Measurements from ENCODE around the gene SIL1.
"Not testable (repeated sequence)": the region's sequence is repeated elsewhere in the genome, so short reads cannot be mapped to it uniquely, and the experiment has no call there.

The SIL1 gene

GRCh38 chr5:139038613-139039305 is 159.4 kb downstream of the SIL1 start:
- peak; percentile 21 for TF ChIP-seq CTCF (IDR thresholded peaks at IDR 0.05; ENCODE audit: low read depth, low read length)
- no peak overlapping the region for H3K4me3 ChIP-seq (replicated peaks in 1 of 2; ENCODE audit: low read depth in 2 of 2, low read length in 2 of 2)
- DNase-seq (ENCODE audit: low read depth in 2 of 2): no peak

DNA sequence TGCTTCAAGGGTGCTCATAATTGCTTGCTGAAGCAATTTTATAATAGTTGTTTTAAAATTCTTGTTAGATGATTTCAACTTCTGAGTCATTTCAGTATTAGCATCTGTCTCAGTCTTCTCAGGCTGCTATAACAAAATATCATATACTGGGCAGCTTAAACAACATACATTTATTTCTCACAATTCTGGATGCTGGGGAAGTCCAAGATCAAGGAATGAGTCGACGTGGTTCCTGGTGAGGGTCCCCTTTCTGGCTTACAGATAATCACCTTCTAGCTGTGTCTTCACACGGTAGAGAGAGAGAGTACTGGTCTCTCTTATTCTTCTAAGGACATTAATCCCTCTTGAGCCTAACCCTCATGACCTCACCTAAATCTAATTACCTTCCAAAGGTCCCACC is 160.4 kb downstream of the SIL1 start:
- TF ChIP-seq CTCF (IDR thresholded peaks at IDR 0.05; ENCODE audit: low read depth, low read length): no peak
- peak in 1 of 2 donors; percentile 10 for DNase-seq (ENCODE audit: low read depth in 2 of 2)
- no peak overlapping the region for H3K4me3 ChIP-seq (replicated peaks in 1 of 2; ENCODE audit: low read depth in 2 of 2, low read length in 2 of 2)

GRCh38 chr5:139036332-139036731 is 161.8 kb downstream of the SIL1 start:
- DNase-seq (ENCODE audit: low read depth in 2 of 2); H3K4me3 ChIP-seq (replicated peaks in 1 of 2; ENCODE audit: low read depth in 2 of 2, low read length in 2 of 2): not testable (repeated sequence)

DNA sequence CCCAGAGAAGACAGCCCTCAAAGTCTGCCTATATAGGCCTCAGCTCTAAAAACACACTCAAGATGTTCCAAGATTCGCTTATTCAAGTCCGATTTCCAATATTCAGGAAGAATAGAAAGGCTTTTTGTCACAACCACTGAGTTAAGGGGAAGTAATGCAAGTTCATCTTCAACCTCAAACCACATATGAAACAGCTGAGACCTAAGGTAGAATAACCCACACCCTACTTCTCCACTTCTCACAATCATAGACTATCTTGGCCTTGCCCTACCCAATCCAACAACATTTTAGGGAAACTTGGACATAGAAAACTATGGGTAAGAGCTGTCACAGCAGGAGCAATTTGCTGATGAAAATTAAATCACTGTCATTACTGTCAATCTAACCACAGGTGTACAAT is 171.0 kb downstream of the SIL1 start:
- no peak for DNase-seq (ENCODE audit: low read depth in 2 of 2)
- TF ChIP-seq CTCF (IDR thresholded peaks at IDR 0.05; ENCODE audit: low read depth, low read length): no peak
- H3K4me3 ChIP-seq (replicated peaks in 1 of 2; ENCODE audit: low read depth in 2 of 2, low read length in 2 of 2): no peak overlapping the region

DNA sequence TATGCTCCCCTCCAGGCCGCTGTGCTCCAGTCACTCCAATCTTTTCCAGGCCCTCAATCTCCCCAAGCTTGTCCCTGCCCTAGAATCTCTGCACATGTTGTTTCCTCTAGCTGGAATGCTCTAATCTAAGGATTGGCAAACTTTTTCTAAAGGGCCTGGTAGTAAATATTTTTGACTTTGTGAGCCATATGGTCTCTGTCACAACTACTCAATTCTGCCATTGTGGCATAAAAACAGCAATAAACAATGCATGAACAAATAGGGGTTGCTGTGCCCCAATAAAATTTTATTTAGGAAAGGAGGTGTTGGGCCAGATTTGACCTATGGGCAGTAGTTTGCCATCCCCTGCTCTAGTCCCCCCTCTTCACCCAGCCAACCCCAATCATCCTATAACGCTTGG is 172.5 kb downstream of the SIL1 start:
- DNase-seq (ENCODE audit: low read depth in 2 of 2): no peak
- no peak overlapping the region for H3K4me3 ChIP-seq (replicated peaks in 1 of 2; ENCODE audit: low read depth in 2 of 2, low read length in 2 of 2)
- no peak for TF ChIP-seq CTCF (IDR thresholded peaks at IDR 0.05; ENCODE audit: low read depth, low read length)

DNA sequence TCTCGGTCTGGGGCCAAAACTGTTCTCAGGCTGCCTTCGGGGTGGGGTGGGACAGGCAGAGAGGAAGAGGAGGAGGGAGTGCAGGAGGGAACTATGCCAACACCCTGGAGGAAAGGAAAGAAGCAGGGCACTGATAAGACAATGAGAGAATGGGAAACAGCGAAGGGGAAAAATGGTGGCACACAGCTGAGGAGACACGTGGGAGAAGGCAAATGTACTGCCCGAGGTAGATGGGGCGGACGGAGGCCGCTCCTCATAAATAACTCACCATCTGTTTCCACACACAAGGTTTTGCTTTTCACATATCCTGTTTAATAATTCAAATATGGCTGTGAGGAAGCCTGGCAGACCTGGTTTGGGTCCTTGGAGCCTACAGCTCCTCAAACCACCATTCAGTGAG is 174.9 kb downstream of the SIL1 start:
- no peak for TF ChIP-seq CTCF (IDR thresholded peaks at IDR 0.05; ENCODE audit: low read depth, low read length)
- no peak overlapping the region for H3K4me3 ChIP-seq (replicated peaks in 1 of 2; ENCODE audit: low read depth in 2 of 2, low read length in 2 of 2)
- no peak for DNase-seq (ENCODE audit: low read depth in 2 of 2)

GRCh38 chr5:139022528-139022927 is 175.6 kb downstream of the SIL1 start:
- no peak for DNase-seq (ENCODE audit: low read depth in 2 of 2)
- TF ChIP-seq CTCF (IDR thresholded peaks at IDR 0.05; ENCODE audit: low read depth, low read length): no peak

More at GRCh38 chr5:139022528-139022927, 175.6 kb downstream of the SIL1 start:
- no peak overlapping the region for H3K4me3 ChIP-seq (replicated peaks in 1 of 2; ENCODE audit: low read depth in 2 of 2, low read length in 2 of 2)
